ENCODE data around the gene KRTAP4-4.
"Not testable (repeated sequence)": the region's sequence is repeated elsewhere in the genome, so short reads cannot be mapped to it uniquely, and the experiment has no call there.

KRTAP4-4 gene

GRCh38 chr17:41127371-41127770, 33.2 kb downstream of the KRTAP4-4 start:
- no peak for TF ChIP-seq ZFX (IDR thresholded peaks at IDR 0.05)
- no peak for TF ChIP-seq CTCF (conservative IDR thresholded peaks at IDR 0.05)
- H3K27ac ChIP-seq: no peak overlapping the region

GRCh38 chr17:41126412-41126811, 34.1 kb downstream of the KRTAP4-4 start:
- no peak overlapping the region for H3K27ac ChIP-seq
- TF ChIP-seq ZFX (IDR thresholded peaks at IDR 0.05): no peak
- no peak for TF ChIP-seq CTCF (conservative IDR thresholded peaks at IDR 0.05)

GRCh38 chr17:41125064-41125463, 35.5 kb downstream of the KRTAP4-4 start:
- H3K27ac ChIP-seq: no peak overlapping the region
- TF ChIP-seq ZFX (IDR thresholded peaks at IDR 0.05) (no peak), CTCF (conservative IDR thresholded peaks at IDR 0.05) (no peak)

- not testable (repeated sequence) for H3K27ac ChIP-seq
Observed at GRCh38 chr17:41123991-41124371, 36.6 kb downstream of the KRTAP4-4 start, which contains the start of gene KRTAP4-12. TSS of gene KRTAP4-12 (minus strand) at chr17:41124182. CDS start at chr17:41124122, 60 bp downstream.

- H3K27ac ChIP-seq: not testable (repeated sequence)
Observed at GRCh38 chr17:41123292-41123990, 37.1 kb downstream of the KRTAP4-4 start.

GRCh38 chr17:41121742-41122141, 38.8 kb downstream of the KRTAP4-4 start:
- H3K27ac ChIP-seq: no peak overlapping the region
- TF ChIP-seq CTCF (conservative IDR thresholded peaks at IDR 0.05) (no peak), ZFX (IDR thresholded peaks at IDR 0.05) (no peak)

GRCh38 chr17:41119696-41120690, 40.6 kb downstream of the KRTAP4-4 start:
- not testable (repeated sequence) for H3K27ac ChIP-seq

- H3K27ac ChIP-seq: no peak overlapping the region
- no peak for TF ChIP-seq ZFX (IDR thresholded peaks at IDR 0.05)
- TF ChIP-seq CTCF (conservative IDR thresholded peaks at IDR 0.05): no peak
Observed at GRCh38 chr17:41118721-41119120, 41.8 kb downstream of the KRTAP4-4 start.

GRCh38 chr17:41117846-41118386, 42.6 kb downstream of the KRTAP4-4 start, which contains the start of gene KRTAP4-11:
TSS of gene KRTAP4-11 (minus strand) at chr17:41118373. CDS start at chr17:41118315, 58 bp downstream.
- not testable (repeated sequence) for H3K27ac ChIP-seq

All from C4-2B (cell line).